Measurements from ENCODE around the gene CLIC6. TPM values are rescaled to one million over a fixed set of nuclear protein-coding genes. Genes with fewer than 3 reads are reported as not detected.

Gene CLIC6
- total and polyA plus RNA-seq, 9 of the 15 experiments (the other 6 are each of a cell fraction or from before 2014, with no cell fraction given) = not detected

GRCh38 chr21:34639882-34640788, 28.7 kb upstream of the CLIC6 start (continued):
- TF ChIP-seq ZNF592 (IDR thresholded peaks at IDR 0.05) (0 out of 2 replicates have a peak, but pooled peaks have one; percentile 66), DDX20 (tag; IDR thresholded peaks at IDR 0.05; ENCODE audit: low read depth) (no peak), PHF8 (IDR thresholded peaks at IDR 0.05; ENCODE audit: borderline replicate concordance, low read length) (no peak), RBBP5 (IDR thresholded peaks at IDR 0.05; ENCODE audit: borderline replicate concordance, insufficient read depth, low read length, poor library complexity, severe bottlenecking) (no peak), RBM15 (IDR thresholded peaks at IDR 0.05; ENCODE audit: insufficient read depth, low read length) (no peak), ELF2 (CRISPR knock-in tag; IDR thresholded peaks at IDR 0.05) (peak; percentile 15; the same call in 1 of the 2 replicates), NFE2L1 (tag; IDR thresholded peaks at IDR 0.05; ENCODE audit: borderline replicate concordance, low read depth) (peak; percentile 89), ZNF316 (IDR thresholded peaks at IDR 0.05) (peak; percentile 96), TAF9B (IDR thresholded peaks at IDR 0.05; ENCODE audit: partially characterized antibody) (peak; percentile 42), ZKSCAN3 (CRISPR knock-in tag; IDR thresholded peaks at IDR 0.05) (no peak), MAFF (IDR thresholded peaks at IDR 0.05; ENCODE audit: low read length) (peak; percentile 81; the same call in 1 of the 2 replicates), FOXM1 (IDR thresholded peaks at IDR 0.05; ENCODE audit: low read depth) (peak; percentile 62), FOXM1 (CRISPR knock-in tag; IDR thresholded peaks at IDR 0.05; ENCODE audit: low read depth) (no peak), NCOA1 (IDR thresholded peaks at IDR 0.05; ENCODE audit: low read depth) (0 out of 2 replicates have a peak, but pooled peaks have one; percentile 9), MYC (IDR thresholded peaks at IDR 0.05; ENCODE audit: low read depth, low read length) (peak; percentile 97), MYC (CRISPR knock-in tag; IDR thresholded peaks at IDR 0.05; ENCODE audit: borderline replicate concordance, low read depth) (no peak), IRF1 (CRISPR knock-in tag; IDR thresholded peaks at IDR 0.05; ENCODE audit: borderline replicate concordance) (no peak), CREB3 (tag; conservative IDR thresholded peaks at IDR 0.05; ENCODE audit: low read depth) (peak; percentile 81), C11orf30 (IDR thresholded peaks at IDR 0.05; ENCODE audit: low read depth) (peak; percentile 93), USF1 (CRISPR knock-in tag; IDR thresholded peaks at IDR 0.05) (0 out of 2 replicates have a peak, but pooled peaks have one; percentile 40)
